ENCODE data around the gene STK17B. TPM values are rescaled to one million over a fixed set of nuclear protein-coding genes. Genes with fewer than 3 reads are reported as not detected.

Gene STK17B
- 22.2 and 74.0 TPM in 2 replicates for total RNA-seq

GRCh38 chr2:196171248-196171871 lies at the start of gene STK17B:
STK17B (minus strand) TSS chr2:196171578; CDS start chr2:196163383, 8,195 bp downstream.

Other genes with a start within 250 kb of the STK17B start
- under 0.01 and 0.24 TPM in 2 replicates for gene DNAH7, start 102.7 kb downstream of the STK17B start, total RNA-seq

Measured in tracheal epithelial cell (primary cell).